Stimulated activated CD8-positive, alpha-beta memory T cell treated with anti-CD3 and anti-CD28 coated beads, Interleukin-15, amount 100 ng/mL, for 48 hours (primary cell): ENCODE results near the gene CXorf51B.
"Not testable (repeated sequence)": the region's sequence is repeated elsewhere in the genome, so short reads cannot be mapped to it uniquely, and the experiment has no call there.

Experiments
- DNase-seq, 2 donors: peaks; one replicate each; pipeline ENCODE4 v3.0.0-alpha.2; 2020; ENCODE audit warnings: low read depth in 2 of 2

The CXorf51B gene

DNA sequence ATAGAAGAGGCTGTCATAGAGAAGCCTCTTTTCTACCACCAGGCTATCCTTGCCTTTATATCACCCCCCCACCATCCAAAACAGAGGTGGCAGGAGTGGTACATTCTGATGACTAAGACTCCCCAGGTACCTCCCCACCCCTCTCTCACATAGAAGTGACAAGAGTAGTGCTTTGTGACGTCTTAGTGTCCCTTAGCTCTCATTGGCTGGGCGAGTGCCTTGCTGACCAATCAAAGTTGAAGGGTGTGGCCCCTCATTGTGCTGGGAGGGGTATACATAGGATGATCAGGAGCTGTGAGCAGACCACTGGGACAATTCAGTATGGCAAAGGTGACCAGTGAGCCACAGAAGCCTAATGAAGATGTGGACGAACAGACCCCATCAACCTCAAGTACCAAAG lies at the start of gene CXorf51B:
Gene CXorf51B (plus strand): TSS at position 301 of the 400 bp plus-strand sequence. CDS start 21 bp downstream, at position 322.
- not testable (repeated sequence) for DNase-seq

DNA sequence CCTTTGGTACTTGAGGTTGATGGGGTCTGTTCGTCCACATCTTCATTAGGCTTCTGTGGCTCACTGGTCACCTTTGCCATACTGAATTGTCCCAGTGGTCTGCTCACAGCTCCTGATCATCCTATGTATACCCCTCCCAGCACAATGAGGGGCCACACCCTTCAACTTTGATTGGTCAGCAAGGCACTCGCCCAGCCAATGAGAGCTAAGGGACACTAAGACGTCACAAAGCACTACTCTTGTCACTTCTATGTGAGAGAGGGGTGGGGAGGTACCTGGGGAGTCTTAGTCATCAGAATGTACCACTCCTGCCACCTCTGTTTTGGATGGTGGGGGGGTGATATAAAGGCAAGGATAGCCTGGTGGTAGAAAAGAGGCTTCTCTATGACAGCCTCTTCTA lies 5.1 kb downstream of the CXorf51B start, which contains the start of gene CXorf51A:
Gene CXorf51A (minus strand): TSS at position 101 of the 400 bp plus-strand sequence. CDS start 21 bp downstream, at position 80.
- DNase-seq, result not testable (repeated sequence)

DNA sequence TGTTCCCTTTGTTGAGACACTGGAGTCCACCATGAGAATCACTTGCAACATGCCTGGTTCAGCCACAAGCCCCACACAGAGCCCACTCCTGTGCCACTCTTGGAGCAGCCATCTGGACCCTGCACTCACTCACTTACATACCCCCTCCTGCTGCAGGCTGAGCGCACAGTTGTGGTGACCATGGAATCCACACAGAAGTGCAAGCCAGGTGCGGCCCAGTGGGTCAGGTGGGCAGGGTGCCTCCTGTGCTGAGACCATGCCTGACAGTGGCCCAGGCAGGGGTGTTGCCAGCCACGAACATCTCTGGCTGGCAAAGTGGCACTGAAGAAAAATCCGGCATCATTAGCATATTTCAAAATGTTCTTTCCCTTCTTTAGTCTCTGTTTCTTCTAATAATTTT lies 22.4 kb downstream of the CXorf51B start:
- DNase-seq, result no peak

DNA sequence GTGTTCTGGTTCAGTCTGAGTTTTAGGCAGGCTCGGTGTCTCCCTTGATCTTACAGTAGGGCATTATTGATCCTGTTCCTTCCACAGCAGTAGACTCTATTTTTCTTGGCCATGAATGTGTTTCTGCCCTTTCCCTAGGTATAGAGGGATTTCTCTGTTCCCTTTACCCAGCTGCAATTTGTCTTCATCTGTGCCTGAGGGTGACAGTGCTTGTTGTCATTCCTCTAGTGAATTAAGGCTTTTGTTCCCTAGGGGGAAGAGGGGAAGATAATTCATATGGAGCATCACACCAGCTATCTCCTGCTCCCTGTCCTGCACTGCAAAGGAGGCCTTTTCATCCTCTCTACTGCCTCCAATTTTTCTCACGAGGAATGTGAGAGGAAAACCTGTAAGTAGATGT lies 44.7 kb downstream of the CXorf51B start:
- DNase-seq, result no peak
